ENCODE results near the gene OR10H3. TPM values are rescaled to one million over a fixed set of nuclear protein-coding genes. Genes with fewer than 3 reads are reported as not detected.
"Not testable (repeated sequence)": the region's sequence is repeated elsewhere in the genome, so short reads cannot be mapped to it uniquely, and the experiment has no call there.

OR10H3 gene
- total RNA-seq, 1 donor from 2014 or later: not detected

DNA sequence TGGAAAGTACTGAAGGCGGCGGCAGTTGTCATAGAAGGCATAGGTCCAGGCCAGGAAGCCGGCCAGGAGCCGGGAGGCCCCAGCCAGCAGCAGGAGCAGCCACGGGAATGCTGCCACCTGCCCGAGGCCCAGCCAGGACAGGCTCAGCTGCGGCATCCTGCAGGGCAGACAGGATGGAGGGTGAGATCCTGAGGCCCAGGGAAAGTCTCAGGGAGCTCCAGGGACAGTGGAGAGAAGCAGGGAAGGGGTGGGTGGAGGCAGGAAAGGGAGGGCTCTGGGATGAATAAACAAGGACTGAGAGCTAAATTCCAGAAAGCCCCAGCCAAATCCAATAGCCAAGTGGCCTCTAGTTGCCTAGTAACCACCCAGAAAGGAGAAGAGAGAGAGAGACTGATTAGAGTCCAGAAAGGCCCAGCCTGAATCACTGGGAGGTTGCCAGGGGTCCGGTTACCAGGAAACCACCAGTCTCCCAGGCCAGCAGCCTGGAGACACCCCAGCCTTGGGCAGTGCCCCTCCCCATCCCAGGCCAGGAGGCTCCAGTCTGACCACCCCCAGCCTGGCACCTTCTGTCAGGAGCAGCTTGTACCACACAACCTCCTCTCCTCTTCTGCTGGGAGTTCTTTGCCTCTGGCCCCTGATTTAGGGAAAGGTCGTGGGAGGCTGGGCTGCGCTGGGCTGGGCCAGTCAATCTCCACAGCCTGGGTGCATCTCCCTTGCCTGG lies 42.1 kb downstream of the OR10H3 start:
- peak; percentile 75 for DNase-seq

DNA sequence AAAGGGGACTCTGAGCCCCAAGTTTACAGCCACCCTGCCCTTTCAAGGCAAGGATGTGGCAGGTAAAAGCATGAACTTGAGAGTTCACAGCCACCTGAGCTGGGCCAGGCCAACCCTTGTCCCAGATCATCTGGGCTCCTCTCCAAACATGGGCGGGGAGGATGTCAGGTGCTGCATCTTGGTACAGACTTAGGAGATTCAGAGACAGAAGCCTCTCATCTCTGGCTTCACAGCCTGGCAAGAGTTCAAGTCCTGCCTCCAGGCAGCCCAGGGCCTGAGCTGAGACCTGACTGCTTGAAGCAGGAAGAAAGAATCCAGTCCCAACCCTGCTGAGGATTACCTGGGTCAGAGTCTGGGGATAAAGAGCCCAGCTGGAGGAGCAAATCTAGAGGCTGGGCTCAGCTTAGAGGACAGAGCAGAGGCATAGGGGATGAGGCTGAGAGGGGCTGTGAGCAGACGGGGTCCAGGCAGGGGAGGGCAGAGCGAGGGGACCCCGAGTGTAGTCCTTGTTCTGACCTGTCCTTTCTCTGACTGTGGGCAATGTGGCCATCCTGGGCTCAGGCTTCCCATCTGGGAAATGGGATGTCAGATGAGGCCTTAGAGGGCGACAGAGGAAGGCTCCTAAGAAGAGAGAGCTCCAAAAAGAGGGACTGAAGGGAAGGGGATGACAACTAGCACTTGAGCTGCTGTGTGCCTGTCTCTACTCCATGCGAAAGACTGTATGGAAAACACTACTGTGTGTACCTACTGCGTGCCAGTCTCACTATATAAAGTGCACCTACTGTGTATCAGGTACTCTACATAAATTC lies 43.0 kb downstream of the OR10H3 start:
- DNase-seq: peak; percentile 16

DNA sequence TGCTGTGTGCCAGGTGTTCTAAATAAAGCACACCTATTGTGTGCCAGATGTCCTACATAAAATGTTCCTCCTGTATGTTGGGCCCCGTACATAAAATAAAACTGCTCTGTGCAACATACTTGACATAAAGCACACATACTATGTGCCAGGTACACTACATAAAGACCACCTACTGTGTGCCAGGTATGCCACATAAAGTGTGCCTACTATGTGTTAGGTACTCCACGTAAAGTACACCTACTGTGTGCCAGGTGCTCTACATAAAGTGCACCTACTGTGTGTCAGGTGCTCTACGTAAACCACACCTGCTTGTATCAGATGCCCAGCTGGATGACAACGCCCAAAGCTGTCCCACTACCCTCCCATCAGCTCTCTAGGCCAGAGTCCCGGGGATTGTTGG lies 43.9 kb downstream of the OR10H3 start:
- DNase-seq: no peak

DNA sequence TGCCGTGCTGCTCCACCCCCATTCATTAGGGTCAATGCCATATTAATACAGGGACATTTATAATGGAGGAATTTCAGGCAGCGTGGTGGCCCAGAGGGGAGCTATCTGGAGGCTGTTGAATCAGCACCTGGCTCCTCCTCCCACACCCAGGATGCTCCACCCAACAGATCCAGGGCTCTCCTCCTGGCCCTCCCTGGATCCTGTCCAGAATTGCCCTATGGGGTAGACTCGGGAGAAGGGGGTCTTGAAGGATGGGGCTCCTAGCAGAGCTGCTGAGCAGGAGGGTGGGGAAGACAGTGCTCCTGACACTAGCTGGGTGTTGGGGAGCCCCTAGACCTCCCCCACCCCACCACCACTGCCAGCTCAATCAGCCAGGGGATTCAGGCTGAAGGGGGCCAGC lies 44.4 kb downstream of the OR10H3 start:
- no peak for DNase-seq

DNA sequence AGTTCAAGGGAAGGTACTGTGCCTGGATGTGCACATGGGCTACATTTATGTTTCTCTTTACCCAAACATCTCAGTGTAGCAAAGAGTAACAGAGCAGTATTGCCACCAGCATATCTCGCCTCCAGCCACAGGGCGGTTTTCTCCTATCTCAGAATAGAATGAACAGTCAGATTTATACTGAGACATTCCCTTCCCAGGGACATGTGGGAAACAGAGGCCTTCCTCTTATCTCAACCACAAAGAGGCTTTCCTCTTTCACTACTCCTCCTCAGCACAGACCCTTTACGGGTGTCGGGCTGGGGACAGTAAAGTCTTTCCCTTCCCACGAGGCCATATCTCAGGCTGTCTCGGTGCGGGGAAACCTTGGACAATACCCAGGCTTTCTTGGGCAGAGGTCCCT lies 45.1 kb downstream of the OR10H3 start:
- DNase-seq: not testable (repeated sequence)

DNA sequence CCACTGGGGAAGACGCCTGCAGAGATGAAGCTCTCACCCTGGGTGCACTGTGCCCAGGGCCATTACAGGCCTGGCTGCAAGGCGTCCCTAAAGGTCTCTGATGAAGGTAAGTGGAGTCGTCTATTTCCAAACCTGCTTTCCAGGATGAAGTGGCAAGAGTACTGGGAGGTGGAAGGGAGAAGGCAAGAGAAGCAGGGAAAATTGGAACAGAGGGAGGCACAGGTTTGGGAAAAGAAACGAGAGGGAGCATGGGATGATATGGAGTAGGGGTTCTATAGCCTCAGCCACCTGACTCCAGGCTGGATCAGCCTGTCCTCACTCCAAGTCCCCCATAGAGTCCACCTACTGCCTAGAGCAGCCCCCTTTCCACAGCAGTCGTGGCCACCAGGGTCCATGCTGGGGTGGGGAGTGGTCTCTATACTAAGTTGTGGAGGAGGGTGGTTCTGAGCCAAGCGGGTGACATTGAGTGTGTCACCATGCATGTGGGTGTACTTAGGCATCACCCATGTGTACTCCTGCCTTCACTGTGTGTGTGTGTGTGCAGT lies 49.9 kb downstream of the OR10H3 start, which contains the start of gene OR10H5:
Gene OR10H5 (plus strand): TSS at position 51 of the 545 bp plus-strand sequence. CDS start 6,388 bp downstream, outside the sequence.
- DNase-seq: no peak

DNA sequence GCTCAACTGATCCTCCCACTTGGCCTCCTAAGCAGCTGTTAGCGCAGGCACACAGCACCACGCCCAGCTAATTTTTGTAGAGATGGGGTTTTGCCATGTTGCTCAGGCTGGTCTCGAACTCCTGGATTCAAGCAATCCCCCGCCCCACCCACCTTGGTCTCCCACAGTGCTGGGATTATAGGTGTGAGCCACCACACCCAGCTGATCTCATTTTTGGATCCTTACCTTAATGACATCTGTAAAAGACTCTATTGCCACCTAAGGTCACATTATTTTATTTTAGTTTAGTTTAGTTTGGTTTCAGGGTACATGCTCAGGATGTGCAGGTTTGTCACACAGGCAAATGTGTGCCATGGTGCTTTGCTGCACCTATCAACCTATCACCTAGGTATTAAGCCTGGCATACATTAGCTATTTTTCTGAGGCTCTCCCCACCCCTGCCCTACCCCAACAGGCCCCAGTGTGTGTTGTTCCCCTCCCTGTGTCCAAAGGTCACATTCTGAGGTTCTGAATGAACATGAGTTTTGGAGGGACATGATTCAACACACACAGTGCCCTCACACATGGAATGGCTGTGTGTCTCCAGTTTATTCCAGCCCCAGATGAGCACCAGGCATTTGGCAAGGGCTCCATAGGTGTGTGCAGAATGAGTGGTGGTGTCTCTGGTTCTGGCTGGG lies 50.9 kb downstream of the OR10H3 start:
- no peak for DNase-seq

DNA sequence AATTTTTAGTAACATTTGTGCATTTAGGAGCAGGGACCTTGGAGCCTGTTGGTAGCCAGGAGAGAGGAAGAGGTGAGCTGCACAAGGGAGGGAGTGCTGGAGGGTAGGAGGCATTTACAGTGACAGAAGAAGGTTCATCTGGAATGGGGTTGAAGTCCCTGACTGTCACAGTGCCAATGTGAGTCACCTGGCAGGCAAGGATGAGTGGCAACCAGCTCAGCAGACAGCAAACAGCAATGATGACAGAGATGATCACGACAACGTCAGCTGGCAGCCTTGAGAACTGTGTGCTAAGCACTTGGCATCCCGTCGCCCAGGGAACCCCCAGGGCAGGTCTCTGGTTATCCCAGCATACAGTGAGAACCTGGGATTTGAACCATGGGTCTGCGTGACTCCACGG lies 52.3 kb downstream of the OR10H3 start:
- no peak for DNase-seq

Other genes with a start within 250 kb of the OR10H3 start
- gene CYP4F22, start 229.5 kb upstream of the OR10H3 start, total RNA-seq: not detected
- not detected for gene CYP4F8, start 122.8 kb upstream of the OR10H3 start, total RNA-seq
- 1.4 TPM for gene CYP4F3, start 97.1 kb upstream of the OR10H3 start, total RNA-seq
- gene CYP4F12, start 64.9 kb upstream of the OR10H3 start, total RNA-seq: 25.2 TPM
- not detected for gene OR10H2, start 10.0 kb upstream of the OR10H3 start, total RNA-seq
- gene OR10H5, start 49.7 kb downstream of the OR10H3 start, total RNA-seq: not detected
- not detected for gene OR10H1, start 77.7 kb downstream of the OR10H3 start, total RNA-seq
- not detected for gene CYP4F2, start 160.1 kb downstream of the OR10H3 start, total RNA-seq
- gene CYP4F11, start 196.5 kb downstream of the OR10H3 start, total RNA-seq: not detected
- gene OR10H4, start 211.0 kb downstream of the OR10H3 start, total RNA-seq: not detected

Data from tongue (tissue), 2 donors.